Measurements from ENCODE around the gene NUFIP2.

DNA sequence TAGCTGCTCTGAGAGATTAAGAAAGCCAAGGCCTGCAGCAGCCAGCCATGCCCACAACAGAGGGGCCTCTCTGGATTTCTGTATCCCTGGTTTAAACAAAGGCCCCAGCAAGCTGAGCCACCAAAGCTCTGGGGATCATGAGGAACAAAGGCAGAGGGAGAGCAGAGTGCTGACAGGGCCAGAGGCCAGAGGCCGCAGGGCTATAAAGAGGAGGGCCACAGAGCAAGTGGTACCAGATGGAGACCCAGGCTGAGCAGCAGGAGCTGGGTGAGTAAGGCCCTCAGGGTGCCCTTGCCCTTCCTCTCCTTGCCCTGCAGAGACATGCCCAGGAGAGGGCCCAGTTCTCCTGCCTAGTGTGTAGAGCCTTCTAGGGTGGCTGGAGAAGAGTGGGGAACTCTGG is 47.3 kb downstream of the NUFIP2 start, which contains the start of gene CRYBA1:
- TF ChIP-seq, protein P1, sequence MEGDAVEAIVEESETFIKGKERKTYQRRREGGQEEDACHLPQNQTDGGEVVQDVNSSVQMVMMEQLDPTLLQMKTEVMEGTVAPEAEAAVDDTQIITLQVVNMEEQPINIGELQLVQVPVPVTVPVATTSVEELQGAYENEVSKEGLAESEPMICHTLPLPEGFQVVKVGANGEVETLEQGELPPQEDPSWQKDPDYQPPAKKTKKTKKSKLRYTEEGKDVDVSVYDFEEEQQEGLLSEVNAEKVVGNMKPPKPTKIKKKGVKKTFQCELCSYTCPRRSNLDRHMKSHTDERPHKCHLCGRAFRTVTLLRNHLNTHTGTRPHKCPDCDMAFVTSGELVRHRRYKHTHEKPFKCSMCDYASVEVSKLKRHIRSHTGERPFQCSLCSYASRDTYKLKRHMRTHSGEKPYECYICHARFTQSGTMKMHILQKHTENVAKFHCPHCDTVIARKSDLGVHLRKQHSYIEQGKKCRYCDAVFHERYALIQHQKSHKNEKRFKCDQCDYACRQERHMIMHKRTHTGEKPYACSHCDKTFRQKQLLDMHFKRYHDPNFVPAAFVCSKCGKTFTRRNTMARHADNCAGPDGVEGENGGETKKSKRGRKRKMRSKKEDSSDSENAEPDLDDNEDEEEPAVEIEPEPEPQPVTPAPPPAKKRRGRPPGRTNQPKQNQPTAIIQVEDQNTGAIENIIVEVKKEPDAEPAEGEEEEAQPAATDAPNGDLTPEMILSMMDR (IDR thresholded peaks at IDR 0.05 in 2 of 3, conservative IDR thresholded peaks at IDR 0.05 in 1 of 3; ENCODE audit: control insufficient read depth in 2 of 3, extremely low read depth in 1 of 3, insufficient read depth in 1 of 3, low read depth in 3 of 3, low read length in 3 of 3) = no peak
- TF ChIP-seq FOS (IDR thresholded peaks at IDR 0.05; ENCODE audit: borderline replicate concordance, extremely low read depth, insufficient read length) (no peak), SP1 (IDR thresholded peaks at IDR 0.05; ENCODE audit: low read depth, low read length) (no peak), RFX5 (IDR thresholded peaks at IDR 0.05; ENCODE audit: low read depth, low read length) (no peak), NR2F1 (conservative IDR thresholded peaks at IDR 0.05) (no peak), ZNF24 (IDR thresholded peaks at IDR 0.05) (no peak), RAD21 (IDR thresholded peaks at IDR 0.05; ENCODE audit: insufficient read depth, low read depth, low read length) (no peak)
